Measurements from ENCODE around the gene NECAP2. TPM values are rescaled to one million over a fixed set of nuclear protein-coding genes. Genes with fewer than 3 reads are reported as not detected.

NECAP2 gene
- total and polyA plus RNA-seq, 2 donors (not counting 3 experiments of a cell fraction or from before 2014, with no cell fraction given), result 101 to 148 TPM

GRCh38 chr1:16468558-16468957 is 28.0 kb downstream of the NECAP2 start:
- TF ChIP-seq POLR2A (IDR thresholded peaks at IDR 0.05; ENCODE audit: low read depth, low read length) (no peak), MYC (IDR thresholded peaks at IDR 0.05; ENCODE audit: low read depth, low read length) (no peak), EZH2 (IDR thresholded peaks at IDR 0.05; ENCODE audit: borderline replicate concordance, low read depth, low read length, severe bottlenecking) (no peak), POLR2AphosphoS5 (IDR thresholded peaks at IDR 0.05; ENCODE audit: insufficient read depth, low read depth, low read length) (no peak), GATA2 (IDR thresholded peaks at IDR 0.05; ENCODE audit: insufficient read depth, insufficient read length, low read depth, low read length) (no peak), FOS (IDR thresholded peaks at IDR 0.05; ENCODE audit: borderline replicate concordance, insufficient read depth, low read length) (no peak), JUN (IDR thresholded peaks at IDR 0.05; ENCODE audit: borderline replicate concordance, insufficient read depth, insufficient read length, low read depth) (no peak)
- TF ChIP-seq, protein P1, sequence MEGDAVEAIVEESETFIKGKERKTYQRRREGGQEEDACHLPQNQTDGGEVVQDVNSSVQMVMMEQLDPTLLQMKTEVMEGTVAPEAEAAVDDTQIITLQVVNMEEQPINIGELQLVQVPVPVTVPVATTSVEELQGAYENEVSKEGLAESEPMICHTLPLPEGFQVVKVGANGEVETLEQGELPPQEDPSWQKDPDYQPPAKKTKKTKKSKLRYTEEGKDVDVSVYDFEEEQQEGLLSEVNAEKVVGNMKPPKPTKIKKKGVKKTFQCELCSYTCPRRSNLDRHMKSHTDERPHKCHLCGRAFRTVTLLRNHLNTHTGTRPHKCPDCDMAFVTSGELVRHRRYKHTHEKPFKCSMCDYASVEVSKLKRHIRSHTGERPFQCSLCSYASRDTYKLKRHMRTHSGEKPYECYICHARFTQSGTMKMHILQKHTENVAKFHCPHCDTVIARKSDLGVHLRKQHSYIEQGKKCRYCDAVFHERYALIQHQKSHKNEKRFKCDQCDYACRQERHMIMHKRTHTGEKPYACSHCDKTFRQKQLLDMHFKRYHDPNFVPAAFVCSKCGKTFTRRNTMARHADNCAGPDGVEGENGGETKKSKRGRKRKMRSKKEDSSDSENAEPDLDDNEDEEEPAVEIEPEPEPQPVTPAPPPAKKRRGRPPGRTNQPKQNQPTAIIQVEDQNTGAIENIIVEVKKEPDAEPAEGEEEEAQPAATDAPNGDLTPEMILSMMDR (IDR thresholded peaks at IDR 0.05; ENCODE audit: extremely low read depth in 1 of 2, insufficient read depth in 1 of 2, low read depth in 1 of 2, low read length in 2 of 2), result no peak
- TF ChIP-seq, protein P2, sequence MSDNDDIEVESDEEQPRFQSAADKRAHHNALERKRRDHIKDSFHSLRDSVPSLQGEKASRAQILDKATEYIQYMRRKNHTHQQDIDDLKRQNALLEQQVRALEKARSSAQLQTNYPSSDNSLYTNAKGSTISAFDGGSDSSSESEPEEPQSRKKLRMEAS (IDR thresholded peaks at IDR 0.05; ENCODE audit: insufficient read depth, insufficient read length), result no peak
- Histone ChIP-seq H3K27me3 (ENCODE audit: control insufficient read depth in 2 of 2, insufficient read depth in 2 of 2, low read length in 2 of 2) (no peaks in the 10 kb centered on the region), H3K9ac (replicated peaks; ENCODE audit: extremely low read depth, insufficient read depth, low read length) (no peak overlapping the region), H2AFZ (ENCODE audit: low read depth, low read length) (no peak overlapping the region), H3K9me1 (replicated peaks; ENCODE audit: control insufficient read depth, extremely low read depth, insufficient read depth, low read length) (no peaks in the 10 kb centered on the region), H3K4me2 (ENCODE audit: insufficient read depth, low read length) (no peak overlapping the region), H3K79me2 (ENCODE audit: control insufficient read depth, insufficient read depth, low read length) (no peaks in the 10 kb centered on the region), H4K20me1 (replicated peaks; ENCODE audit: control insufficient read depth, extremely low read depth, insufficient read depth, low read length) (no peaks in the 10 kb centered on the region), H3K9me3 (replicated peaks; ENCODE audit: control insufficient read depth, insufficient read depth, low read length) (no peaks in the 10 kb centered on the region), H3K36me3 (ENCODE audit: control insufficient read depth in 2 of 2, extremely low read depth in 1 of 2, insufficient read depth in 2 of 2, low read length in 2 of 2) (peaks cover 0 to 2% of the 10 kb centered on the region in 2 experiments), H3K4me3 (replicated peaks in 1 of 3; ENCODE audit: insufficient read depth in 1 of 3, low read depth in 1 of 3, low read length in 3 of 3) (no peak overlapping the region), H3K27ac (ENCODE audit: insufficient read depth, low read depth, low read length) (no peak overlapping the region), H3K4me1 (ENCODE audit: control insufficient read depth, extremely low read depth, insufficient read depth, low read length) (no peaks in the 10 kb centered on the region)
- no peak for FAIRE-seq
- dilution Hi-C loops (cut with MboI; ENCODE audit: extremely low pct_ligation_motif_present, low sequenced_read_pairs) (no loop called here), intact Hi-C loops (cut with micrococcal nuclease) (no loop called here)
- POLR2A ChIA-PET, result no interaction called here
- CTCF ChIA-PET, result no interaction called here
- no TSS peak for BruUV-seq (replicated peaks)
- DNase-seq (ENCODE audit: low read depth, low spot score), result no peak
